PC-3 (cell line): ENCODE results near the gene TAF11L14. TPM values are rescaled to one million over a fixed set of nuclear protein-coding genes. Genes with fewer than 3 reads are reported as not detected.
A peak's percentile ranks its signal among the peaks of the same experiment; 100 is the strongest.

ENCODE experiments used
- ATAC-seq: fragments of 200-7000 bp; cut with Tn5 transposase; 2 replicates; pipeline ENCODE4 v1.9.1; 2020; ENCODE audit warnings: mild to moderate bottlenecking, moderate library complexity
- BruUV-seq: library from RNA; stranded (reverse); fragments of 400-500 nt; replicated peaks from 2 replicates; lab custom pipeline; 2021; lab: Mats Ljungman, UMichigan
- CTCF ChIA-PET: fragments of 300-600 bp; sonication (Branson Sonifier 250); formaldehyde crosslinking; loops from one replicate; lab custom pipeline; 2022; ENCODE audit warnings: antibody characterized with exemption; lab: Charles Lee
- POLR2A ChIA-PET: fragments of 300-600 bp; sonication (Branson Sonifier 250); formaldehyde crosslinking; loops from one replicate; lab custom pipeline; 2022; ENCODE audit warnings: antibody characterized with exemption; ENCODE audit not compliant: unreplicated experiment; lab: Charles Lee
- DNase-seq: peaks from one replicate; pipeline ENCODE4 v3.0.0-alpha.2; 2015
- H2AFZ ChIP-seq: fragments of 300-600 bp; sonication (generic); 2 replicates; pipeline ENCODE4 v1.6.0; 2016; ENCODE audit warnings: antibody characterized with exemption, low read length
- H3F3A ChIP-seq: fragments of 300-600 bp; sonication (generic); one replicate; pipeline ENCODE4 v1.6.0; 2017; ENCODE audit warnings: antibody characterized with exemption, low read length, control low read depth, mild to moderate bottlenecking; ENCODE audit not compliant: unreplicated experiment
- H3K27ac ChIP-seq: fragments of 300-600 bp; sonication (generic); 2 replicates; pipeline ENCODE4 v1.5.1; 2016; ENCODE audit warnings: mild to moderate bottlenecking, low read length
- H3K27me3 ChIP-seq: fragments of 300-600 bp; sonication (generic); 2 replicates; pipeline ENCODE4 v1.6.1; 2016; ENCODE audit warnings: low read length, mixed read lengths
- H3K36me3 ChIP-seq: fragments of 300-600 bp; sonication (generic); 2 replicates; pipeline ENCODE4 v1.6.1; 2016; ENCODE audit warnings: low read depth, mixed run types, low read length, mixed read lengths
- H3K4me1 ChIP-seq: fragments of 300-600 bp; sonication (generic); 2 replicates; pipeline ENCODE4 v1.5.1; 2016; ENCODE audit warnings: low read length; ENCODE audit not compliant: insufficient read depth
- H3K4me2 ChIP-seq: fragments of 300-600 bp; sonication (generic); 2 replicates; pipeline ENCODE4 v1.6.0; 2016; ENCODE audit warnings: low read length
- H3K4me3 ChIP-seq: fragments of 300-600 bp; sonication (generic); 2 replicates; pipeline ENCODE4 v1.5.1; 2016; ENCODE audit warnings: mild to moderate bottlenecking, low read length, mixed read lengths
- H3K79me2 ChIP-seq: fragments of 300-600 bp; sonication (generic); 2 replicates; pipeline ENCODE4 v1.6.1; 2017; ENCODE audit warnings: low read length, mixed read lengths
- H3K9ac ChIP-seq: fragments of 300-600 bp; sonication (generic); 2 replicates; pipeline ENCODE4 v1.6.0; 2016; ENCODE audit warnings: mild to moderate bottlenecking, low read length
- H3K9me2 ChIP-seq: fragments of 300-600 bp; sonication (generic); replicated peaks from 2 replicates; pipeline ENCODE4 v1.6.1; 2016; ENCODE audit warnings: mixed run types, low read length, mixed read lengths
- H3K9me3 ChIP-seq: fragments of 300-600 bp; sonication (generic); 2 replicates; pipeline ENCODE4 v1.6.1; 2016; ENCODE audit warnings: low read length, mixed read lengths
- H4K20me1 ChIP-seq: fragments of 300-600 bp; sonication (generic); 2 replicates; pipeline ENCODE4 v1.6.1; 2016; ENCODE audit warnings: low read length, mixed read lengths
- CTCF ChIP-seq: fragments of 300-600 bp; sonication (generic); conservative IDR thresholded peaks from 2 replicates; pipeline ENCODE4 v1.5.1; 2017; ENCODE audit warnings: antibody characterized with exemption, low read depth, mild to moderate bottlenecking, low read length
- EZH2 ChIP-seq: fragments of 300-600 bp; sonication (generic); IDR thresholded peaks from one replicate; pipeline ENCODE4 v1.6.1; 2017; ENCODE audit warnings: antibody characterized with exemption, mild to moderate bottlenecking, low read length; ENCODE audit not compliant: unreplicated experiment
- EZH2phosphoT487 ChIP-seq: fragments of 300-600 bp; sonication (generic); IDR thresholded peaks from 2 replicates; pipeline ENCODE4 v1.6.1; 2018; ENCODE audit warnings: mild to moderate bottlenecking, antibody characterized with exemption, low read length, borderline replicate concordance
- intact Hi-C: fragments of 100-400 bp; cut with micrococcal nuclease; formaldehyde crosslinking; loops from 2 replicates; pipeline ENCODE4 v1.9.0; 2023
- total RNA-seq: library from RNA; depleted of rRNA; stranded (reverse); fragments of >200 nt; gene quantifications from 2 replicates; pipeline ENCODE4 v1.2.3, GENCODE V29; 2014

Gene TAF11L14
- total RNA-seq, 1 experiment from 2014 or later: not detected

GRCh38 chr5:17666726-17667235 lies 32.5 kb downstream of the TAF11L14 start:
- H4K20me1 ChIP-seq: no peaks in the 10 kb centered on the region
- POLR2A ChIA-PET: no interaction called here
- TF ChIP-seq EZH2phosphoT487: no peak
- no peak for TF ChIP-seq EZH2
- no peak for TF ChIP-seq CTCF

DNA sequence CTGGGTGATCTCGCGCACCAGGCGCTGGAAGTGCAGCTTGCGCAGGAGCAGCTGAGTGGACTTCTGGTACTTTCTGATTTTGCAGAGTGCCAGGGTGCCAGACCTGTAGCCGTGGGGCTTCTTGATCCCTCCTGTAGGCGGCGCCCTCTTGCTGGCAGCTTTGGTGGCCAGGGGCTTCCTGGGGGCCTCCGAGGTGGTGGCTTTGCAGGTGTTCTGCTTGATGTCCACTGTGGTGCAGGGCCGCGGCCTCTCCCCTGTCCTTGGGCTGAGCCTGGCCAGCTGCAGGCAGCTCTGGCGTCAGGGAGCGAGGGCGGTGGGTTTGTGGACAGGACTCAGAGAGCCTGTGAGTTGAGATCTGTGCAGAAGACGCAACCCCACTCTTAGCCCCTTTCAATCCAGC lies 36.1 kb downstream of the TAF11L14 start:
- Histone ChIP-seq H2AFZ (no peak overlapping the region), H3K27ac (no peak overlapping the region), H3K4me3 (no peak overlapping the region), H3K9ac (no peak overlapping the region), H3K36me3 (no peaks in the 10 kb centered on the region), H3K9me2 (no peaks in the 10 kb centered on the region), H3K27me3 (no peaks in the 10 kb centered on the region), H3K9me3 (no peaks in the 10 kb centered on the region), H3K4me1 (no peaks in the 10 kb centered on the region), H3F3A (no peaks in the 10 kb centered on the region), H3K4me2 (no peak overlapping the region), H3K79me2 (no peaks in the 10 kb centered on the region), H4K20me1 (no peaks in the 10 kb centered on the region)
- ATAC-seq (no peak), DNase-seq (no peak)
- POLR2A ChIA-PET: no interaction called here
- CTCF ChIA-PET: no interaction called here
- BruUV-seq: no TSS peak
- 0 out of 2 replicates have a peak, but pooled peaks have one; percentile 11 for TF ChIP-seq CTCF
- TF ChIP-seq EZH2: no peak
- no peak for TF ChIP-seq EZH2phosphoT487
- intact Hi-C loops: no loop called here

More at GRCh38 chr5:17666726-17667235, 32.5 kb downstream of the TAF11L14 start:
- no peak overlapping the region for H3K4me2 ChIP-seq
- ATAC-seq (no peak), DNase-seq (no peak)
- H2AFZ ChIP-seq: no peak overlapping the region
- H3K9ac ChIP-seq: no peak overlapping the region
- CTCF ChIA-PET: no interaction called here
- H3K27ac ChIP-seq: no peak overlapping the region
- no TSS peak for BruUV-seq
- H3K9me2 ChIP-seq: no peaks in the 10 kb centered on the region
- no peaks in the 10 kb centered on the region for H3K27me3 ChIP-seq
- H3K79me2 ChIP-seq: no peaks in the 10 kb centered on the region
- no peaks in the 10 kb centered on the region for H3K9me3 ChIP-seq
- no peaks in the 10 kb centered on the region for H3K4me1 ChIP-seq
- intact Hi-C loops: no loop called here
- no peaks in the 10 kb centered on the region for H3F3A ChIP-seq
- H3K4me3 ChIP-seq: no peak overlapping the region
- H3K36me3 ChIP-seq: no peaks in the 10 kb centered on the region

- Histone ChIP-seq H2AFZ (no peak overlapping the region), H3K4me3 (no peak overlapping the region), H3K9me2 (no peaks in the 10 kb centered on the region), H3K4me2 (no peak overlapping the region), H3K27ac (no peak overlapping the region), H3K9ac (no peak overlapping the region), H3F3A (no peaks in the 10 kb centered on the region), H3K4me1 (peaks cover 15% of the 10 kb centered on the region), H3K9me3 (no peaks in the 10 kb centered on the region), H3K79me2 (no peaks in the 10 kb centered on the region), H3K36me3 (no peaks in the 10 kb centered on the region), H4K20me1 (no peaks in the 10 kb centered on the region), H3K27me3 (no peaks in the 10 kb centered on the region)
- intact Hi-C loops: no loop called here
- DNase-seq (no peak), ATAC-seq (no peak)
- ChIA-PET POLR2A (no interaction called here), CTCF (no interaction called here)
- no TSS peak for BruUV-seq
- TF ChIP-seq EZH2phosphoT487 (no peak), EZH2 (no peak), CTCF (no peak)
These were observed 44.6 kb downstream of the TAF11L14 start for GRCh38 chr5:17678751-17679324.
